ENCODE results near the gene LRRN3. TPM values are rescaled to one million over a fixed set of nuclear protein-coding genes. Genes with fewer than 3 reads are reported as not detected.

Gene LRRN3
- total and polyA plus RNA-seq, 10 of the 15 experiments (the other 5 are each of a cell fraction or from before 2014, with no cell fraction given) = 0.02 to 0.24 (median 0.11) TPM; not detected in 3

GRCh38 chr7:111085356-111085755 is 5.6 kb upstream of the LRRN3 start:
- SMC1A ChIA-PET (ENCODE audit: uncharacterized antibody, unreplicated experiment) = interaction anchor here (0.6 to 3.0 kb wide), 5 partner anchors 8 to 1396 kb away, joined by 3 to 29 read pairs (median 3); no protein-coding TSS in a partner anchor
- POLR2A ChIA-PET = no interaction called here
- no peak for ATAC-seq
- no peak overlapping the region for H2AFZ ChIP-seq (ENCODE audit: control insufficient read depth, low read depth, low read length)
- no peaks in the 10 kb centered on the region for H3K27me3 ChIP-seq (replicated peaks in 1 of 2; ENCODE audit: control insufficient read depth in 2 of 2, insufficient read depth in 2 of 2, low read length in 1 of 2)
- no TSS peak for BruUV-seq (replicated peaks)
- no peak for DNase-seq (ENCODE audit: low read depth, low spot score)
- RAD21 ChIA-PET (ENCODE audit: unreplicated experiment) = interaction anchor here (1.0 to 1.1 kb wide), 2 partner anchors 9 to 73 kb away, joined by 3 to 4 read pairs; no protein-coding TSS in a partner anchor
- in situ Hi-C loops (cut with MboI) = no loop called here
- CTCF ChIA-PET = interaction anchor here (1.4 kb wide), 1 partner anchor 53 kb away, joined by 4 read pairs; no protein-coding TSS in a partner anchor
- H3K27ac ChIP-seq (ENCODE audit: control insufficient read depth, insufficient read depth) = no peak overlapping the region
- H3K9ac ChIP-seq (ENCODE audit: control insufficient read depth, insufficient read depth, low read length) = no peak overlapping the region
- TF ChIP-seq RCOR1 (conservative IDR thresholded peaks at IDR 0.05; ENCODE audit: low read depth, low read length) = no peak
- no peak for TF ChIP-seq FOXK2 (IDR thresholded peaks at IDR 0.05)
- TF ChIP-seq, protein P1, sequence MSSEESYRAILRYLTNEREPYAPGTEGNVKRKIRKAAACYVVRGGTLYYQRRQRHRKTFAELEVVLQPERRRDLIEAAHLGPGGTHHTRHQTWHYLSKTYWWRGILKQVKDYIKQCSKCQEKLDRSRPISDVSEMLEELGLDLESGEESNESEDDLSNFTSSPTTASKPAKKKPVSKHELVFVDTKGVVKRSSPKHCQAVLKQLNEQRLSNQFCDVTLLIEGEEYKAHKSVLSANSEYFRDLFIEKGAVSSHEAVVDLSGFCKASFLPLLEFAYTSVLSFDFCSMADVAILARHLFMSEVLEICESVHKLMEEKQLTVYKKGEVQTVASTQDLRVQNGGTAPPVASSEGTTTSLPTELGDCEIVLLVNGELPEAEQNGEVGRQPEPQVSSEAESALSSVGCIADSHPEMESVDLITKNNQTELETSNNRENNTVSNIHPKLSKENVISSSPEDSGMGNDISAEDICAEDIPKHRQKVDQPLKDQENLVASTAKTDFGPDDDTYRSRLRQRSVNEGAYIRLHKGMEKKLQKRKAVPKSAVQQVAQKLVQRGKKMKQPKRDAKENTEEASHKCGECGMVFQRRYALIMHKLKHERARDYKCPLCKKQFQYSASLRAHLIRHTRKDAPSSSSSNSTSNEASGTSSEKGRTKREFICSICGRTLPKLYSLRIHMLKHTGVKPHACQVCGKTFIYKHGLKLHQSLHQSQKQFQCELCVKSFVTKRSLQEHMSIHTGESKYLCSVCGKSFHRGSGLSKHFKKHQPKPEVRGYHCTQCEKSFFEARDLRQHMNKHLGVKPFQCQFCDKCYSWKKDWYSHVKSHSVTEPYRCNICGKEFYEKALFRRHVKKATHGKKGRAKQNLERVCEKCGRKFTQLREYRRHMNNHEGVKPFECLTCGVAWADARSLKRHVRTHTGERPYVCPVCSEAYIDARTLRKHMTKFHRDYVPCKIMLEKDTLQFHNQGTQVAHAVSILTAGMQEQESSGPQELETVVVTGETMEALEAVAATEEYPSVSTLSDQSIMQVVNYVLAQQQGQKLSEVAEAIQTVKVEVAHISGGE (CRISPR knock-in tag; IDR thresholded peaks at IDR 0.05) = no peak
- TF ChIP-seq NKRF (conservative IDR thresholded peaks at IDR 0.05) = no peak
- TF ChIP-seq IKZF2 (IDR thresholded peaks at IDR 0.05) = 0 out of 4 replicates have a peak, but pooled peaks of 1 of the 2 experiments have one; percentile 12
- no peak for TF ChIP-seq POLR2A (IDR thresholded peaks at IDR 0.05; ENCODE audit: low read depth, low read length)
- TF ChIP-seq NFYB (IDR thresholded peaks at IDR 0.05; ENCODE audit: insufficient read depth, low read depth, low read length) = no peak
- no peak for TF ChIP-seq ESRRA (IDR thresholded peaks at IDR 0.05; ENCODE audit: low read length)
- TF ChIP-seq TCF3 (IDR thresholded peaks at IDR 0.05; ENCODE audit: borderline replicate concordance, insufficient read depth, low read depth, low read length) = no peak
- TF ChIP-seq RUNX3 (IDR thresholded peaks at IDR 0.05; ENCODE audit: low read length) = peak; percentile 73
- no peak for TF ChIP-seq HSF1 (IDR thresholded peaks at IDR 0.05; ENCODE audit: low read depth, low read length)
- TF ChIP-seq JUNB (IDR thresholded peaks at IDR 0.05) = peak; percentile 29; the same call in 1 of the 2 replicates
- peaks cover 1% of the 10 kb centered on the region; the same call in 1 of the 3 replicates for H3K9me3 ChIP-seq (replicated peaks; ENCODE audit: control insufficient read depth, insufficient read depth, low read length)
- no peak overlapping the region for H3K4me2 ChIP-seq (ENCODE audit: control insufficient read depth, insufficient read depth)
- H3K79me2 ChIP-seq (ENCODE audit: control insufficient read depth, insufficient read depth, low read length) = no peaks in the 10 kb centered on the region
- intact Hi-C loops (cut with micrococcal nuclease; ENCODE audit: unreplicated experiment) = loop anchor here (5.0 to 10.0 kb wide), 2 partner anchors 647 to 1081 kb away; no protein-coding TSS in a partner anchor
- no peaks in the 10 kb centered on the region for H3K36me3 ChIP-seq (ENCODE audit: control insufficient read depth in 2 of 2, insufficient read depth in 2 of 2, low read length in 1 of 2)
- H3K4me3 ChIP-seq = no peak overlapping the region
- FAIRE-seq = no peak
- peaks cover 38% of the 10 kb centered on the region for H3K4me1 ChIP-seq (ENCODE audit: control insufficient read depth, insufficient read depth, low read length)
- 42% methylated on average over 3 of the region's 3 CpGs for WGBS (ENCODE audit: insufficient coverage, insufficient replicate concordance, low lambda C conversion rate, missing lambda C conversion rate)
- H4K20me1 ChIP-seq (ENCODE audit: control insufficient read depth, insufficient read depth) = no peaks in the 10 kb centered on the region

Measured in GM12878 (cell line).